Transverse colon (tissue), 4 donors: Measurements from ENCODE around the gene ANK3. TPM values are rescaled to one million over a fixed set of nuclear protein-coding genes. Genes with fewer than 3 reads are reported as not detected.

Experiments used
- DNase-seq: peaks from one replicate; pipeline ENCODE4 v3.0.0-alpha.2; 2019
- H3K27ac ChIP-seq, 4 donors: fragments of 200-600 bp; sonication (generic); 2 replicates each; pipeline ENCODE4 v1.5.1; 2016 to 2018; ENCODE audit warnings: inconsistent platforms in 4 of 4
- H3K27me3 ChIP-seq: fragments of 200-600 bp; sonication (generic); 2 replicates; pipeline ENCODE4 v1.5.1; 2017; ENCODE audit warnings: inconsistent platforms
- H3K36me3 ChIP-seq, 4 donors: fragments of 200-600 bp; sonication (generic); 2 replicates each; pipeline ENCODE4 v1.5.1; 2017 to 2019; ENCODE audit warnings: inconsistent platforms in 4 of 4
- H3K4me1 ChIP-seq, 4 donors: fragments of 200-600 bp; sonication (generic); 2 replicates each; pipeline ENCODE4 v1.5.1; 2017 to 2020; ENCODE audit warnings: inconsistent platforms in 4 of 4
- H3K4me3 ChIP-seq, 4 donors: fragments of 200-600 bp; sonication (generic); 1 replicate in 1 of 4; 2 replicates in 3 of 4; pipeline versions ENCODE4 v1.5.1 to v1.6.1; 2017 to 2019; ENCODE audit warnings: inconsistent platforms in 4 of 4
- H3K9me3 ChIP-seq, 2 donors: fragments of 200-600 bp; sonication (generic); 2 replicates each; pipeline ENCODE4 v1.5.1; 2017 to 2019; ENCODE audit warnings: inconsistent platforms in 2 of 2
- CTCF ChIP-seq, 5 experiments: fragments of 200-600 bp in 3 of 5; fragments of 450-650 bp in 2 of 5; sonication (generic) in 3 of 5; IDR thresholded peaks; 1 replicate in 2 of 5; 2 replicates in 3 of 5; pipeline ENCODE4 v1.5.1; 2016 to 2017; ENCODE audit warnings: antibody characterized with exemption in 5 of 5, inconsistent platforms in 3 of 5, mild to moderate bottlenecking in 2 of 5, moderate library complexity in 1 of 5
- EP300 ChIP-seq: sonication (generic); formaldehyde crosslinking; IDR thresholded peaks from one replicate; pipeline ENCODE4 v1.6.1; 2017; ENCODE audit warnings: antibody characterized with exemption, low read depth
- POLR2A ChIP-seq: fragments of 450-650 bp; IDR thresholded peaks from one replicate; pipeline ENCODE4 v1.6.1; 2016; ENCODE audit warnings: antibody characterized with exemption, mild to moderate bottlenecking, moderate library complexity
- POLR2AphosphoS5 ChIP-seq, 3 donors: sonication (generic); formaldehyde crosslinking; IDR thresholded peaks; one replicate each; pipeline ENCODE4 v1.6.1; 2016; ENCODE audit warnings: antibody characterized with exemption in 3 of 3
- WGBS, 2 donors: methylation state at CpG; one replicate each; pipeline ENCODE4 v1.1.5; 2018; ENCODE audit warnings: low coverage in 1 of 2; 5-methylcytosine and 5-hydroxymethylcytosine counted together
- in situ Hi-C, 4 donors: fragments of 200-750 bp; cut with MboI; loops; one replicate each; pipeline versions ENCODE4 v1.15.0 to v1.15.1; 2017; ENCODE audit warnings: low sequenced_read_pairs in 3 of 4, low pct_ligation_motif_present in 1 of 4, low pct_unique_long_range_greater_than_20kb in 1 of 4
- intact Hi-C: fragments of 100-400 bp; cut with DNase I; formaldehyde crosslinking; loops from one replicate; pipeline ENCODE4 v1.15.1; 2023; ENCODE audit warnings: low total_unique reads
- total RNA-seq, 4 donors: library from RNA; depleted of rRNA; stranded (reverse); fragments of >200 nt; gene quantifications; one replicate each; pipeline ENCODE4 v1.1.0, GENCODE V29; 2016

Gene ANK3
- total RNA-seq, 4 donors from 2014 or later, result 41.2 to 230 (median 172) TPM

- 75 to 79% methylated on average over 2 to 3 of the region's 3 CpGs for WGBS, 2 donors
These were observed 242.0 kb downstream of the ANK3 start for GRCh38 chr10:60147576-60148265.

GRCh38 chr10:60147025-60147424 lies 242.7 kb downstream of the ANK3 start:
- WGBS, 2 donors, result 63% methylated on average over 4 of the region's 4 CpGs; no CpG with 5 or more reads in 1 of the 2 donors
- Histone ChIP-seq H3K36me3 (no peaks in the 10 kb centered on the region), H3K4me3 (no peak overlapping the region), H3K4me1 (peaks cover 12 to 51% (median 25%) of the 10 kb centered on the region in 4 donors), H3K9me3 (no peaks in the 10 kb centered on the region), H3K27ac (peak overlapping the region; percentile 67 to 81 (median 79)), H3K27me3 (no peaks in the 10 kb centered on the region)
- in situ Hi-C loops, result no loop called here
- TF ChIP-seq POLR2AphosphoS5 (IDR thresholded peaks at IDR 0.05) (no peak), CTCF (IDR thresholded peaks at IDR 0.05) (no peak), EP300 (no peak)
- intact Hi-C loops, result no loop called here
- DNase-seq, result no peak

More at GRCh38 chr10:60147576-60148265, 242.0 kb downstream of the ANK3 start:
- no peak for TF ChIP-seq POLR2A
- TF ChIP-seq POLR2AphosphoS5 (IDR thresholded peaks at IDR 0.05), result no peak
- no peak for TF ChIP-seq CTCF (IDR thresholded peaks at IDR 0.05)
- TF ChIP-seq EP300, result no peak
- H3K27me3 ChIP-seq, result no peaks in the 10 kb centered on the region
- H3K9me3 ChIP-seq, result no peaks in the 10 kb centered on the region
- no peaks in the 10 kb centered on the region for H3K36me3 ChIP-seq
- H3K4me3 ChIP-seq, result no peak overlapping the region
- H3K4me1 ChIP-seq, result peaks cover 9 to 45% (median 22%) of the 10 kb centered on the region in 4 donors
- intact Hi-C loops (no loop called here), in situ Hi-C loops (no loop called here)
- peak overlapping the region; percentile 67 to 81 (median 79) for H3K27ac ChIP-seq
- no peak for DNase-seq

DNA sequence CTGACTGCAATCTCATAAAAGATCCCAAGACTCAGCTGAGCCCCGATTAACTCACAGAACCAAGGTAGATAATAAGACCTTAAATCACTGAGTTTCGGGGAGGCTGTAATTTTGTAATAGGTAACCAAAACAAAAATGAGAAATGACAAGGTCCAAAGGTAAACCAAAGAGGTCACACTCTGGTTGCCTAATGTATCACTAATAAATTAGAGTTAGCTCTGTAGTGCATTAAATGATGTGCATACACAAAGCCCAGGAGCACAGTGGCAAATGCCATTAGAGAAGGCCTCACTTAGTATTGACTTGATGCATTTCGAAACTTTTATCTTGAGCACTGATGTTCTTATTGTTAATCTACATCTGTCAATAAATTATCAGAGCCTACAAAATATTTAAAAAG lies 245.6 kb downstream of the ANK3 start:
- Histone ChIP-seq H3K27ac (no peak overlapping the region), H3K4me3 (no peak overlapping the region), H3K4me1 (peaks cover 12 to 68% (median 33%) of the 10 kb centered on the region in 4 donors), H3K27me3 (no peaks in the 10 kb centered on the region), H3K9me3 (no peaks in the 10 kb centered on the region), H3K36me3 (no peaks in the 10 kb centered on the region)
- intact Hi-C loops (no loop called here), in situ Hi-C loops (no loop called here)
- 91 to 95% methylated on average over 3 of the region's 3 CpGs for WGBS, 2 donors
- no peak for DNase-seq
- TF ChIP-seq POLR2A (no peak), POLR2AphosphoS5 (IDR thresholded peaks at IDR 0.05) (no peak), CTCF (IDR thresholded peaks at IDR 0.05) (no peak), EP300 (no peak)

DNA sequence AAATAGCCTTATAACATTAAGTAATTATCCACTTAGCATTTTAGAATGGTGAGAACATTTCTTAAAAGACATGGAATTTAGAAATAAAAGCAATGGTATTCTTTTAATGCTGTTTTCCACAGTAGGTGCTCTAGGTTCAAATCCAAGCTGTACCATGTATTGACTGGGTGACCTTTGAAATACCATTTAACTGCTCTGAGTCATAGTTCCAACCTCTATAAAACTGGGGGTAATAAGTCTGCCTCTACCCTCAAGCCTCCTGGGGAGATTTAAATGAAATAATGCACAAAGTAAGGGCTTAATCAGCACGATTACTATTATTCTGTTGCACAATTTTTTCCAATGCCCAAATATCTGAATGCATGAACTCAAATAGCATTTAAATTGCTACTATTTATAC lies 246.9 kb downstream of the ANK3 start:
- H3K36me3 ChIP-seq, result no peaks in the 10 kb centered on the region
- 70 to 75% methylated on average over 1 of the region's 1 CpG for WGBS, 2 donors
- H3K4me1 ChIP-seq, result peaks cover 4 to 66% (median 21%) of the 10 kb centered on the region in 4 donors
- in situ Hi-C loops (no loop called here), intact Hi-C loops (no loop called here)
- H3K4me3 ChIP-seq, result no peak overlapping the region
- peak overlapping the region; percentile 74 to 90 (median 87) for H3K27ac ChIP-seq
- no peaks in the 10 kb centered on the region for H3K27me3 ChIP-seq
- TF ChIP-seq POLR2A (no peak), EP300 (no peak), CTCF (IDR thresholded peaks at IDR 0.05) (no peak), POLR2AphosphoS5 (IDR thresholded peaks at IDR 0.05) (no peak)
- H3K9me3 ChIP-seq, result no peaks in the 10 kb centered on the region
- DNase-seq, result no peak
